ENCODE data around the gene HOXD4.

Gene HOXD4
- total RNA-seq = 0 to 0.18 (median 0) reads per million in 4 experiments

- no peak for DNase-seq
These were observed at the start of gene HOXD4 for GRCh38 chr2:176151442-176152287. Gene HOXD4 (plus strand): TSS chr2:176151550. CDS start chr2:176151634, 84 bp downstream.

GRCh38 chr2:176101842-176102241 lies 49.5 kb upstream of the HOXD4 start:
- DNase-seq = no peak

DNA sequence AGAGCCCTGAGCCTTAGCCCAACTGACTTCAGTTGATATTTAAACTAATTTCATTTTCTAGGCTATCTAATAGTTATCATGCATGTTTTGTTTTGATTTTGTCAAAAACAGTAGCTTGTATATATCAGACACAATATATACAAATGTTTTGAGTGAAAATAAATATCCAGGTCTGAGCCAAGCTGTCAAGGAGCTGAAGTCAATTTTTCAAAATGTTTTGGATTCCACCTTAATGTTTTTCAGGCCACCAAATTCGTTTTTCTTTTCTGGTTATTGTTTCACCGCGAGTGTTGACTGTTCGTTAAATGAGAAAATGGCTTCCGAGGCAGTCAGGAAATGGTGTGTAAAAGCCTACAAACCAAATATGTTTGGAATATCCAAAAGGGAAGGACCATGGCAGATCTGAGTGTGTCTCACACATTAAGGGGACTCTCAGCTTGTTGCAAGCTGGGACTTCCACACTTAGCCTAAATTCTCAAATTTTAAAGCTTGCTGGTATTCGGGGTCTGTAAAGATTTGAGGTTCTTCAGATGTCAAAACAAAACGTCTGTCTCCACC lies 49.0 kb upstream of the HOXD4 start:
- no peak for DNase-seq

DNA sequence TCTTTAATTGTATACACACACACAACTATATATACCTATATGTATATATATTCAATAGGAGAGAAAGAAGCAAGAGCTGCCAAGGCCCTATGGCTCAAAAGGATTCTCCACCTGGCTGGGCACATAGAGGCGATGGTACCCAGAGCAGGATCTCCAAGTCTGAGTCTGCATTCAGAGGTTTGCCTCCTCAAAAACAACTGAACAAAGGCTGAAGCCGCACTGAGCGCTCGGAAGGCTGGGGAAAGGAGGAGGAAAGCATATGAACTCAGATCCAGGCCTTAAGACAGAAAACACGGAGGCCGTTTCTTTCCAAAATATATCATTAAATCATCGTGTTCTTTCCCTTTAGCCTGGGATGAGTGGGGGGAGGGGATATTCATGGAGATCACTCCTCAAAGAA lies 48.2 kb upstream of the HOXD4 start:
- no peak for DNase-seq

DNA sequence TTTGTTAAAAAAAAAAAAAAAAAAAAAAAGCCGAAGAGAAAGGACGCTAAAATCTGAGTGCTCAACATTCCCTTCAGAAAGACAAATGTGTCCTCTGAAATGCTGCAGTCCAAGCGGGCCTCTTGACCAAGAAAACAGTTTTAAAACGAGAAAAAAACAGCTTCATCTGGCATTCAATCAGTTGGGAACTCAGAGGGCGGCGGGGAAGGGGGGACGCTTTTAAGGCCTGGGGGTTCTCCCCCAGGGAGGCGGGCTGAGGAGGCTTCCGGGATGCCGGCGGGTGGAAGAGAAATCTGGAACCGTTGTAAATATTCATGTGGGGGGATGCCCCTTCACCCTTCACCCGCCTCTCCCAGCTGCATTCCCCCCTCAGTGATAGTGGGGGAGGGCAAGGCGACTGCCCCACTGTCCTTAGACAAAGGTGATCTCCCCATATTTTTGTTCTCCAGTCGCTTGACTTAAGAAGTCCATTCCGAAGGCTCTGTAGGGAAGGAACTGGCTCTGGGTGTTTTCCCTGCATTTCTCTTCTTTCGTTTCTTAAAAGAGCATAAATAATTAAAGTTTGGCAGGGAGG lies 47.5 kb upstream of the HOXD4 start:
- DNase-seq = no peak

DNA sequence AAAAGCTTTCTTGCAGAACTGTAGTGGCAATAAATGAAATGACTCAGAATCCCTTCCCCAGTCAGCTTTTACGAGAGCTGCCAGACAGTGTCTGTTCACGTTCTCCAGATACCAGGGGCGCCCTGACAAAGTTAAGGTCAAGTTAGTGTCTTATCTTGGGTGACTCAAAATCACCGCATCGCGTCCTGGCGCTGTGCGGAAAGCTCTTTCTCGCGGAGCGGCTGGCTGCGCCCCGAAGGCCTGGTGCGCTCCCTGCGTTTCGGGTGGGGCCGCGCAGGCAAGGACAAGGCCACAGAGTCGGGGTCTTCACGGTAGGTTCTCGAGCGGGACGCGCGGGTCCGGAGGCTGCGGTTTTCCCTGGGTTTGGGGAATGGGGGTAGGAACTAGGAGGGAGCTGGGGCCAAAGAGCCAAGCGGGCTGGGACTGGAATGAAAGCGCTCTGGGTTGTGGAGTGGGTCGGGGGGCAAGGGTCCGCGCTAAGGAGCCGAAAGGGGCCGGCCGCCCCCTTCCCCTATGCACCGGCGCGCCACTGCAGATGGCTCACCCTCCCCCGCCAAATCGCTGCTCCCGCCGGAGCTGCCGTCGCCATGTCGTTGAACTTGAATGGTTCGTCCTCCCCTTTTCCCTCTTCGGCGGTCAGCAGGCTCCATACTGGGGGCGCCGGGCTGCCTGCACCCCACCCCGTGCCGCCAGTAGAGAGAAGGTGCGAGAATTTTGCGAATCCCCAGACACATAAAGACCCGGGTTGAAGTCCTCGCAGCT lies 46.9 kb upstream of the HOXD4 start:
- DNase-seq = no peak

DNA sequence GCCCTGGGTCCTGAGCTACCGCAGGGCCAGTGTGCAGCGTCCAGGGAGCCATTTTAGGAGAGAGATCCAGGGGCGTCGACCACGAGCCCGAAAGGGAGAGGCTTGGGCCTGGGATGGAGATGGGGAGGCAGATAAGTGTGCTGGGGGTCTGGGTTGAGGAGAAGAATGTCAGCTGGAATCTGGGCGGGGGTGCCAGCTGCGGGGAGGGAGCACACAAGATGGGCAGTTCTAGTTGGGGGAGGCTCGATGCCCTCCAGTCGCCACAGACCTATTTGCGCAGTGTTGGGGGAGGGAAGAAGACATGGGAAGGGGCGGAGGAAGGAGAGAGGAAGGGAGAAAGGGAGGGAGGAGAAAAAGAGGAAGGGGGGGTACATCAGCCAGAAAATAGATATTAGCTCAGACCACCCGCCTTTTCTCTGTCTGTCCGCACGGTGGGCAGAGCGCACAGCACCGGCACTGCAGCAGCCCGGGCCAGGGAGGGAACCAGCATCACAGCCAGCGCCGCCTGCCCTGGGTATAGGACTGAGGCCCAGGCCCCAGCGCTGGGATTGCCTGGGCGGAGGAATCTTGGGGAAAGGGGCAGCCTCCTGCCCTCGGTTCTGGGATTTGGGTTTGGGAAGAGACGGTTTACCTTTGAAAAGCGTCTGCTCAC lies 46.1 kb upstream of the HOXD4 start:
- no peak for DNase-seq

DNA sequence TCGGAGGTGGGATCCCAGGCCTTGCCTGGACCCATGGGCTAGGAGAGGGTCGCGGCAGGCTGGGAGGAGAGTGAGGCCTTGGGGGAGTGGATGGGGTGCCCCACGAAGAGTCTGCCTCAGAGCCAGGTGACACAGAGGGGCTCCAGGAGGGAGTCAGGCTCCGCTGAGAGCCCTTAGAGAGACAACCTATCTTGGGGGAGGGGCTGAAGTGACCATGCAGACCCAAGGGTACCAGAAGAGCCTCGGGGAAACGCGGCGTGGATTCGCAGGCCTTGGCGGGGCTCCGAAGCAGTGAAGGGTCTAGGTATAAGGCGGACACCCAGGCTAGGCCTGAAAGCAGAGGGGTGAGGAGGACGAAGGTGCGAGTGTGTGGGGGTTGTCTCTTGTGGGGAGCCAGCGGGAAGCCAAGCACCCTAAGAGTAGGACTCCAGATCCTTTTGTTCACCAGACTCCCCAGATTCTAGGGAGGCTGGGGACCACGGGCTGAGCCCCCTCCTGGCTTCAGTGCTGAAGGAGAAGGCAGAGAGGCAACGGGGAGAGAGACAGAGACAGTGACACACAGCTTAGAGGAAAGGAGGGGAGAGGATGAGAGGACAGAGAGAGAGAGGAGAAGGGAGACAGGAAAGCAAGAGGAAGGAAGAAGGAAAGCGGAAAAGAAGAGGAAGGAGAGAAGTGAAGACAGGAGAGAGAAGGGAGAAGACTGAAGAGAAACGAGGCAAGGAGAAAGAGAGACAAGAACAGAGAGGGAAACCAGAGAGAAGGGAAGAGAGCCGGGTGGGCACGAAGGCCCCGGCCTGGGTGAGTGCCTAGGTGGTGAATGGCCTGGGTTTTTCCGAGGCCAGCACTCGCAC lies 45.4 kb upstream of the HOXD4 start:
- no peak for DNase-seq

DNA sequence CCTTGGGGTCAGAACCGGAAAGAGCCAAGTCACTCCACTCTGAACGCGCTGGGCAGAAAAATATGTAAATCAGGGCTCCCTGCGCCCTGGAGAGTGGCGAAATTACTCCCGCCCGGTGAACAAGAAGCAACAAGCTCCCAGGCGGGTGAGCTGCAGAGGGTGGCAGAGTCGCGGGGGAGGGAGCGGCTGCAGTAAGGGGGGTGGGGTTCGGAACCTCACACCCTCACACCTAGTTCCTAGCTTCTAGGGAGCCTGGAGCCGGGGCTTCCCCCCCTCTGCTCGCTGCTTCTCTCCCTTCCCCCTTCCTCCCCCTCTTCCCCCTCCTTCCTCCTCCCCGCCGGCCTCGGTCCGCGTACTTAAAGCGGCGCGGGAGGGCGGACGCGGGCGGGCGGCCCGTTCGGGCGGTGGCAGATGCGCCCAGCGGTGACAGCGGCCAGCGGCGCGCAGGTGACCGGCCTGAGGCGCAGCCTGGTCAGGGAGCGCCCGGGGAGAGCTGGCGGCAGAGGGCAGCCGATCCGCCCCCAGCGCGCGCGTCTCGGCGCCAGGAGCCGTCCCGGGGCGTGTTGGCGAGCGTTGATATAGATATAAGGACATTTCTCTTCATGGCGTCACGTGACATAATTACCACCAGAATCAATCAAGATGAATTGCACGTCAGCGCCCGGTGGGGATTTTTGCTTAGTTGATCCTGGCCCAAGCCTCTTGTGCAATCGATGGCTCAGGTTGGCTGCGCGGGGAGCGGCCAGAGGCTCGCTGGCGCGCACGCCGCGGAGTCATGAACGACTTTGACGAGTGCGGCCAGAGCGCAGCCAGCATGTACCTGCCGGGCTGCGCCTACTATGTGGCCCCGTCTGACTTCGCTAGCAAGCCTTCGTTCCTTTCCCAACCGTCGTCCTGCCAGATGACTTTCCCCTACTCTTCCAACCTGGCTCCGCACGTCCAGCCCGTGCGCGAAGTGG lies 44.5 kb upstream of the HOXD4 start, which contains the start of gene HOXD11:
HOXD11 (plus strand) TSS at position 700 of the 959 bp plus-strand sequence; CDS start at position 776, 76 bp downstream.
- DNase-seq = no peak

- no peak for DNase-seq
These were observed 43.6 kb upstream of the HOXD4 start for GRCh38 chr2:176107731-176108181.

DNA sequence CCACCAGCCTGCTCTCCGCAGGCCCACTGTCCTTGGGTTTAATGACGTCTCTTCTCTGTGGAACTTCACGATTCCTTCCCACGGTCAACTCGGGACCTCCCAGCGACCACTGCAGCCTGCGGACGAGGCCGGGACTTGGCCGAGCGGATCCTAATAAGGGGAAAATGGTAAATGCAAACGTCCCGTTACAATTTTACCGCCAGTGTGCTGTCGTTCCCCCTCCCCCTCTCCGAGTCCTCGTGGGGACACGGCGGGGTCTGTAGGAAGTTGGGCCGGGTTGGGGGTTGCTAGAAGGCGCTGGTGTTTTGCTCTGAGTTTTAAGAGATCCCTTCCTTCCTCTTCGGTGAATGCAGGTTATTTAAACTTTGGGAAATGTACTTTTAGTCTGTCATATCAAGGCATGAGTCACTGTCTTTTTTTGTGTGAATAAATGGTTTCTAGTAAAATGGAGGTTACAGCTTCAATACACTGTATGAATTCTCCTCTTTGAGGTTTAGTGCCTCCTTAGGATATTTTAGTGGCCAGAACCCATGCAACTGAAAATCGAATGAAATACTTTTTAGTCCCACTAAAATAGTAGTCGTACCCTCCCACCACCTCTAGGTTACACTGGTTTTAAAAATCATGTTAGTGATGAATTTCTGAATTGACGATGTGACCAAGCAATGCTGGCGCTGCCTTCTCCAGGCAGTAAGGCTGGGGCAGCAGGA lies 42.0 kb upstream of the HOXD4 start:
- DNase-seq = no peak

- DNase-seq = no peak
These were observed 41.4 kb upstream of the HOXD4 start for GRCh38 chr2:176109946-176110345.

DNA sequence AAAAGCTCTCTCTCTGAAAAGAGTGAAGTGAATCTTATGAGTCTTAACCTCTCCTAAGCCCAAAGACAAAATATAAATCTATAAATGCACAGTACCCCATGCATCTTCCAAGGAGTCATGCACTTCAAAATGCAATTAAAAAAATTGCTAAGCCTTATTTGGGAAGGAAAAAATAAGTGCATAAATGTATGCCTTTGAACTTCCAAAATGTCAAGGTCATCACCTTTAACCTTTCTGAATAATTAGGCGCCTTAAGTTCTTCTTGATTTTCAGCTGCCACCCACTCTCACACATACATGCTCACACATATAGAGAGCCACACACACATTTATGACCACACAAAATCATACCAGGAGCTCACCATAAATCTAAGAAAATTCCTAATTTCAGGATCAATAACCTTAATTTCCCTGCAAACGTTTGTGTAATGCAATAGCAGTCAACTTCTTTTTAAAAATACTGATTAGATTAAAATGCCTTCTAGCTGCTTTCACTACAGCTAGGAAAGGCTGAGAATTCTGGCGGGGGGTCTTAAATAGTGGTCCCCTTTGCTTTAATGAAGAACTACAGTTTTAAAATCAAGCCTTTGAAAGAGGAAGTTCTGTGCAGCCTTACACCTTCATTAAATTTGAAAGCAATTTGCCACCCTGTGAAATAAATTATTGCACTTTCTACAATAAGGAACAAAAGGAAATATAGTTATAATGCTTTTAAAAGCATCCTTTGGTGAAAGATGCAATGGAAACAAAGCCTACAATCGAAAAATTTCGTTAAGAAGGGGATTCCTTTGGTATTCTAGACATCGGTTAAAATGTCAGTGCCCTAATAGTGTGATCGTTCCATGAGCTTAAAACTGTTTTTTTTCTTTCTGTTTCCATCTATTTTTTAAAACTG lies 40.7 kb upstream of the HOXD4 start:
- DNase-seq = no peak

DNA sequence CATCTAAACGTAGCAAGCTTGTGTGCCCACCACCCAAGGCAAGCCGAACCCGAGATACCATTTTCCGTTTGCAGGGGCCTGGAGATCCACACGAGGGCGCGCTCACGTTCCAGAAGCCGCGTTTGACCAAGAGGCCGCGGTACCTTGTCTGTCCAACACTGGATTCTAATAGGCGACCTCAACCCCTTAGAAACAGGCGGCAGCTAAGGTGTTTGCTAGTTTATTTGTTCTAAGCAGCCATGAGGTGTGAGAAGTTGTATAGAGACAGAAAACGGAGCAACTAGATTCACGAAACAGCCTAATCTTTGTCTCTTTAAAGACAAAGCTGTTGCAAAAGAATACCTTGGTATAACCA lies 40.1 kb upstream of the HOXD4 start:
- DNase-seq = no peak

DNA sequence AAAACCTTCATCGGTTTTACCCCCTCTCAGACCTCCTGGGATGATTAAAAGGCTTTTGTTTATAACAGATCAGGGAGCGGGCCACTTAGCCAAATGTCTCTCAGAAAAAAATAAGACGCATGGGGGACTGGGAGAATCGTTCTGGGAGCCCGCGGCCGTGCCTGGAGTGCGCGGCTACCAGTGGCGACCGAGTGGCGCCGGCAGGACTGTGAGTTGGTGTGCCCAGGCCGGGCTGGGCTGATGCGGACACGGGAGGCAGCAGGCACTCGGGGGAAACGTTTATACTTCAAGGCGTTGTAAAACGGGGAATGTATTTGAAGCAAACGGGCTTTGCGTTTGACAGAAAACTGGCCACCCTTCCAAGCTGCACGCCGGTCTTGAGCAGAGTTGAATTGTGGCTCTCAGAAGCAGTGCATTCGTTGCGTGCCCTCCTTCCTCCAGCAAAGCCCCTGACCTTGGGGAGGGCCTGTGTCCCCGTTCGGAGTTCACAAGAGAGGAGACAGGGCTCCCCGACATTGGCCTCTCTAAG lies 39.4 kb upstream of the HOXD4 start:
- DNase-seq = no peak

DNA sequence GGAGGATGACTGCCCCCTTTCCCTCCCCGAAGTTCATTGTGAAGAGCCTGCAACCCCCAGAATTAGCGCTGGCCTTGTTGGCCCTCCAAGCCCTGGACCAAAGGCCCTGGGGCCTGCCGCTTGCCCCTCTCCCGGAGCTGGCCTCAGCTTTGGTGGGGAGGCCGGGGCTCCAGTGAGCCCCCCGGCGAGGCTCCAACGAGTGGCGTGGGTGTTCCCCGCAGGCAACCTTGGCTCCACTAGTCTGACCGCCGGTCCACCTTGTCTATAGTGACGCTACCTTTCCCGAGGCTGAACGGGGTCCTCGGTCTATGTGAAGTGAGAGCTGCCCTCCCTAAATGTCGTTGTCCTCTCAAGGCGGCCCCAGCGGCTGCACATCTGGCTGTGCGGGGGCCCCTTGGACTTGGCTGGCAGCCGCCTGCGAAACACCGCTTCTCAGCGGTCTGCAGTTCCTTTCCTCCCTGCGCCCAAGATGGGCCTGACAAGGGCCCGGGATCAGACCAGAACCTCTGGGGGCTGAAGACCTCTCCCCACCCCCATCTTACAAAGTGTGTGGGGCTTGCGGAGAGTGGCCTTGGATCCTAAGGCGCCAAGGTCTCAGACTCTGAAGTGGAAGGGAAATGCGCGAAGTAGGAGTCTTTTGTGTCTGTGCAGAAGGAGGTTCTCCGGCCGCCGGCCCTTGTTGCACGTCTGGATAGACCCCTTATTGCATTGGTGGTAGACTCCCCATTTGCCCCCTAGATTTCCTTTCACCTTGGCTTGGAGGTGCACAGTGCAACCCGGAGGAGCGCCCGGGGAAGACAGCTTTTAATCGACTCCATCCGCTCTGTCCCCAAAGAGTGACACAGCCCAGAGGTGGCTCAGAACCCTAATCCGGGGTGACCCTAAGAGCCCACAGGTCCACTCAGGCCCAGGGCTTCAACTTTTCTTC lies 38.7 kb upstream of the HOXD4 start:
- DNase-seq = no peak

All from effector CD8-positive, alpha-beta T cell (primary cell).